Breast epithelium (tissue), 3 donors: ENCODE measurements around the gene GRB2.

Experiments
- POLR2A ChIP-seq: fragments of 450-650 bp; IDR thresholded peaks from one replicate; pipeline ENCODE4 v1.6.1; 2016; ENCODE audit warnings: antibody characterized with exemption, mild to moderate bottlenecking, moderate library complexity
- POLR2AphosphoS5 ChIP-seq, 3 donors: sonication (generic); formaldehyde crosslinking; IDR thresholded peaks; one replicate each; pipeline ENCODE4 v1.6.1; 2017; ENCODE audit warnings: antibody characterized with exemption in 3 of 3
- TF ChIP-seq, protein P1 (sequence below), 3 donors: fragments of 450-650 bp; IDR thresholded peaks; one replicate each; pipeline ENCODE4 v1.5.1; 2016 to 2017; ENCODE audit warnings: antibody characterized with exemption in 3 of 3, mild to moderate bottlenecking in 3 of 3, moderate library complexity in 3 of 3

DNA sequence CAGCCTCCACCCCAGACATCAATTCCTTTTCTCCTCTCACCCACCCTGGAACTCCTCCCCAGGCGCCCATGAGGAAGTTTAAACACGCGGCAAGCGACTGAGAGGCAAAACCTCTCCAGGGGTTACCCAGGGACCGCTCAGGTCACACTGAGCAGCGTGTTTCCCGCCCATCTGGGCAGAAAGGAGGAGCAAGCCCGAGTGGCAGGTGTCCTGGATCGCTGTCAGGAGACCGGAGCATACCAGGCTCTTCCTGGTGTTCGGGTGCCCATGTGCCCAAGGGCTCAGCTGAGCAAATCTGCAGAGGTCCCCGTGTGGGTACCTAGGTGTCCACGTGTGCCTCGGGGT is 116.7 kb downstream of the GRB2 start:
- no peak for TF ChIP-seq POLR2A
- TF ChIP-seq, protein P1, sequence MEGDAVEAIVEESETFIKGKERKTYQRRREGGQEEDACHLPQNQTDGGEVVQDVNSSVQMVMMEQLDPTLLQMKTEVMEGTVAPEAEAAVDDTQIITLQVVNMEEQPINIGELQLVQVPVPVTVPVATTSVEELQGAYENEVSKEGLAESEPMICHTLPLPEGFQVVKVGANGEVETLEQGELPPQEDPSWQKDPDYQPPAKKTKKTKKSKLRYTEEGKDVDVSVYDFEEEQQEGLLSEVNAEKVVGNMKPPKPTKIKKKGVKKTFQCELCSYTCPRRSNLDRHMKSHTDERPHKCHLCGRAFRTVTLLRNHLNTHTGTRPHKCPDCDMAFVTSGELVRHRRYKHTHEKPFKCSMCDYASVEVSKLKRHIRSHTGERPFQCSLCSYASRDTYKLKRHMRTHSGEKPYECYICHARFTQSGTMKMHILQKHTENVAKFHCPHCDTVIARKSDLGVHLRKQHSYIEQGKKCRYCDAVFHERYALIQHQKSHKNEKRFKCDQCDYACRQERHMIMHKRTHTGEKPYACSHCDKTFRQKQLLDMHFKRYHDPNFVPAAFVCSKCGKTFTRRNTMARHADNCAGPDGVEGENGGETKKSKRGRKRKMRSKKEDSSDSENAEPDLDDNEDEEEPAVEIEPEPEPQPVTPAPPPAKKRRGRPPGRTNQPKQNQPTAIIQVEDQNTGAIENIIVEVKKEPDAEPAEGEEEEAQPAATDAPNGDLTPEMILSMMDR (IDR thresholded peaks at IDR 0.05): no peak
- no peak for TF ChIP-seq POLR2AphosphoS5 (IDR thresholded peaks at IDR 0.05)
